Glutamatergic neuron (in vitro differentiated cells): ENCODE results near the gene MAGI3. TPM values are rescaled to one million over a fixed set of nuclear protein-coding genes. Genes with fewer than 3 reads are reported as not detected.

Source experiments
- DNase-seq: peaks from one replicate; pipeline ENCODE4 v3.0.0; 2022
- H3K27ac Mint-ChIP-seq: one replicate; pipeline ENCODE4 v1.8.0; 2020; ENCODE audit warnings: mild to moderate bottlenecking, mixed read lengths, inconsistent platforms; ENCODE audit not compliant: unreplicated experiment
- H3K27me3 Mint-ChIP-seq: one replicate; pipeline ENCODE4 v1.8.0; 2020; ENCODE audit warnings: mild to moderate bottlenecking, moderate library complexity, mixed read lengths, inconsistent platforms; ENCODE audit not compliant: unreplicated experiment
- H3K36me3 Mint-ChIP-seq: one replicate; pipeline ENCODE4 v1.8.0; 2020; ENCODE audit warnings: mild to moderate bottlenecking, mixed read lengths, inconsistent platforms; ENCODE audit not compliant: unreplicated experiment
- H3K4me1 Mint-ChIP-seq: one replicate; pipeline ENCODE4 v1.8.0; 2020; ENCODE audit warnings: mild to moderate bottlenecking, low read depth, mixed read lengths, inconsistent platforms; ENCODE audit not compliant: unreplicated experiment
- H3K4me3 Mint-ChIP-seq: one replicate; pipeline ENCODE4 v1.8.0; 2020; ENCODE audit warnings: mild to moderate bottlenecking, mixed read lengths, inconsistent platforms; ENCODE audit not compliant: unreplicated experiment
- H3K9me3 Mint-ChIP-seq: one replicate; pipeline ENCODE4 v1.8.0; 2020; ENCODE audit warnings: mild to moderate bottlenecking, moderate library complexity, mixed read lengths, inconsistent platforms; ENCODE audit not compliant: unreplicated experiment
- total RNA-seq: library from RNA; stranded (reverse); fragmentation: NEBNext Ultra II Directional; extraction: Animal tissue kit (Norgen Biotek cat#: 25700); gene quantifications from one replicate; pipeline ENCODE4 v1.2.1, GENCODE V29; 2021; ENCODE audit not compliant: unreplicated experiment
- TF ChIP-seq, protein P1 (sequence below): fragments of 200-600 bp; sonication (generic); IDR thresholded peaks from one replicate; pipeline ENCODE4 v1.5.0; 2021; ENCODE audit not compliant: partially characterized antibody, unreplicated experiment

The MAGI3 gene
- total RNA-seq, 1 donor from 2014 or later: 26.3 TPM

DNA sequence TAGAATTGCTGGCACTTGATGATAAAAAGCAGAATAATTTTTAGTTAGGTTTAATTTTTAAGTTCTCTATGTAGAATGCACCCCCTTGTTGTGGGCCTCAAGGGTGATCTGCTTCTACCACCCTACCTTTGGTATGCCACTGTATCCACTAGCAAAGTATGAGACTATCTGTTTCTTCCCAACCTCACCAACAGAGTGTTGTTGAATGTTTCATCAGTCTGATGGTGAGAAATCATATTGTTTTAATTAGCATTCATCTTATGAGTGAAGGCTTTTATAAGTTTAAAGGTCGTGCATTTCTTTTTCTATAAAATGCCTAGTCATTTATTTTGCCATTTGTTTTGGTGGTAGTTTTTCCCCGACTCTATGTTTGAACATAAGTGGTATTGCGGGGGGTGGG, 141.0 kb downstream of the MAGI3 start:
- no peak for DNase-seq
- Mint-ChIP-seq H3K27ac (no peak overlapping the region), H3K27me3 (no peaks in the 10 kb centered on the region), H3K4me3 (no peak overlapping the region), H3K9me3 (no peaks in the 10 kb centered on the region), H3K4me1 (peaks cover 9% of the 10 kb centered on the region), H3K36me3 (peaks cover 4% of the 10 kb centered on the region)
- TF ChIP-seq, protein P1, sequence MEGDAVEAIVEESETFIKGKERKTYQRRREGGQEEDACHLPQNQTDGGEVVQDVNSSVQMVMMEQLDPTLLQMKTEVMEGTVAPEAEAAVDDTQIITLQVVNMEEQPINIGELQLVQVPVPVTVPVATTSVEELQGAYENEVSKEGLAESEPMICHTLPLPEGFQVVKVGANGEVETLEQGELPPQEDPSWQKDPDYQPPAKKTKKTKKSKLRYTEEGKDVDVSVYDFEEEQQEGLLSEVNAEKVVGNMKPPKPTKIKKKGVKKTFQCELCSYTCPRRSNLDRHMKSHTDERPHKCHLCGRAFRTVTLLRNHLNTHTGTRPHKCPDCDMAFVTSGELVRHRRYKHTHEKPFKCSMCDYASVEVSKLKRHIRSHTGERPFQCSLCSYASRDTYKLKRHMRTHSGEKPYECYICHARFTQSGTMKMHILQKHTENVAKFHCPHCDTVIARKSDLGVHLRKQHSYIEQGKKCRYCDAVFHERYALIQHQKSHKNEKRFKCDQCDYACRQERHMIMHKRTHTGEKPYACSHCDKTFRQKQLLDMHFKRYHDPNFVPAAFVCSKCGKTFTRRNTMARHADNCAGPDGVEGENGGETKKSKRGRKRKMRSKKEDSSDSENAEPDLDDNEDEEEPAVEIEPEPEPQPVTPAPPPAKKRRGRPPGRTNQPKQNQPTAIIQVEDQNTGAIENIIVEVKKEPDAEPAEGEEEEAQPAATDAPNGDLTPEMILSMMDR: no peak

DNA sequence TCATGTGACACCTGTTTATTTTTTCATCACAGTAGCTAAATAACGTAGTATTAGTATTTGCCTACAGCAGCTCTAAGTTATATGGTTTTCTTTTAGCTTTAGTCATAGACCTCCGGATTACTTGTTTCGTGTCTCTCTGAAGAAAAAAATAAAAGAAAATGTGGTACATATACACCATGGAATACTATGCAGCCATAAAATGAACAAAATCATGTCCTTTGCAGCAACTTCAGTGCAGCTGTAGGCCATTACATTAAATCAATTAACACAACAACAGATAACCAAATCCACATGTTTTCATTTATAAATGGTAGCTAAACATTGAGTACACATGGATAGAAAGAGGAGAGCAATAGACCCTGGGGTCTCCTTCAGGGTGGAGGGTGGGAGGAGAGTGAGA, 142.7 kb downstream of the MAGI3 start:
- DNase-seq: no peak
- Mint-ChIP-seq H3K36me3 (peaks cover 4% of the 10 kb centered on the region), H3K9me3 (no peaks in the 10 kb centered on the region), H3K4me3 (no peak overlapping the region), H3K27ac (no peak overlapping the region), H3K4me1 (peaks cover 9% of the 10 kb centered on the region), H3K27me3 (no peaks in the 10 kb centered on the region)
- TF ChIP-seq, protein P1: no peak

DNA sequence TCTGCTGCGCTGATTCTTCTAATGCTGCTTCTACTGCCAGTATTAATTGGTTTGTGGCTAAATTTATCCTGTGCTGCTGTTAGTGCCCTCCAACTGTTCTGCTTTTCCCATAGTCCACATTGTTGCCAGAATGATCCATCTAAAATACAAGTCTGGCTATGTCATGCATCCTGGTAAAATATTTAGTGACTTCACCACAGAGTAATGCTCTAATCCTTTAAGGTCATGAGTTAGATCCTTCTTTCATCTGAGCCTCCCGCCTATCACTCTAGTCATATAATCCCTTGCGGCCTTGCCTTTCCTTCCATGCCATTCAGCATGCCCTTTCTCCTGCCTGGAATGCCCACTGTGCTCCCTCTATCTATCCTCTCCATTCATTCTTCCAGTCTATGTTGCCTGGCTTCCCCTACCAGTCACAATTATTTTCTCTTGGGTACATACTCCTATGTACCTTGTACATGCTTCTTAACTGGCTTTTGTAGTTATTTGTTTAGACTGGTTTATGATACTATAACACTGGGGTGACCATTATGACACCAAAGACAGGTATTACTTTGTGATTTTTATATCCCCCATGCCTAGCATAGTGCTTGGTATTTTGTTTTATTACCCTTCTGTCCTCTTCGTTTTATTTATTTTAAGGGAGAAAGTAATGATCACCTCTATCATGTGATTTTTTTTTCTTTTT, 144.0 kb downstream of the MAGI3 start:
- Mint-ChIP-seq H3K4me1 (peaks cover 9% of the 10 kb centered on the region), H3K9me3 (no peaks in the 10 kb centered on the region), H3K36me3 (no peaks in the 10 kb centered on the region), H3K27me3 (no peaks in the 10 kb centered on the region), H3K4me3 (no peak overlapping the region), H3K27ac (no peak overlapping the region)
- no peak for DNase-seq
- TF ChIP-seq, protein P1: no peak

DNA sequence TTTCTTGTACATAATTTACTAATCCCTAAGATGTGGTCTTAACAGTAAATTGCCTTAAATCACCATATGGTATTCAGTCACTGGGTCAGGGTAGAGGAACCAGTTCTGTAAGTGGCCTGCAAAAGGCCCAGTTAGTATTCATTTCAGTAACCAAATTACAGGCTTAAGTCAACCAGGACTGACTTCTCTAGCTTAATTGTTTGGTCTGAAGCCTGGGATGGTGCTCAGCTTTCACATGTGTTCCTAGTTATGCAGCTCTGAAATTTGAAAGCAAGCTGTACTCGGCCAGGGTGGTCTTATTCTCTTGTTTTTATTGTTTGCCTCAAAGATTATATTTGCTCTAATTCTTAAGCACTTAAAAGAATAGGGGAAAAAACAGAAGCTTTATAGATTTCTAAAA, 144.6 kb downstream of the MAGI3 start:
- Mint-ChIP-seq H3K27ac (no peak overlapping the region), H3K4me3 (no peak overlapping the region), H3K4me1 (peaks cover 9% of the 10 kb centered on the region), H3K9me3 (no peaks in the 10 kb centered on the region), H3K27me3 (no peaks in the 10 kb centered on the region), H3K36me3 (no peaks in the 10 kb centered on the region)
- DNase-seq: no peak
- TF ChIP-seq, protein P1: no peak

DNA sequence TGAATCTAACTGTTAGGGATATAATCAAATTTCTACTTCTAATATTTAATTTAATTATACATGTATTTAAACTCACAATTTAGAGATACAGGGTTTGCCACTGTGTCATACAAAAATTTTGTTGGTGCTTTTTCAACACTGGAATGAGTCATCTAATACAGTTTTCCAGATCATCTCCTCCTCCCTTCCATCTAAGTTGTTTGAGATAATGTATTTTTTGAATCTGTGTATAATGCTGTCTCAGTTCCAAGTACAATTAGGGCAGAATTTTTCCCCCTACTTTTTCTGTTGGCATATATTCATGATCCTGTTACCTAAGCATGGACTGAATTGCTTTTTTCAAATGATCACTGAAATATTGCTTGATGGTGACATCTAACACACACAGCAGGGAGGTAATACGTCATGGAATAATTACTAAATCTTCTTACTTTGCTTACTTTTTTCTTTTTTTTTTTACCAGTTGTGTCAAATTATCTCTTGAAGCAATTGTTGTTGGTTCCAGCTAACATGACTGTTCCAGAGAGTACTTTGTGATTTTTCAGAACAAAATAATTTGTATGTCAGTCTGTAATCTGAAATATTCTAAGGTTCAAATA, 146.0 kb downstream of the MAGI3 start:
- DNase-seq: no peak
- H3K9me3 Mint-ChIP-seq: no peaks in the 10 kb centered on the region
- no peaks in the 10 kb centered on the region for H3K27me3 Mint-ChIP-seq
- H3K27ac Mint-ChIP-seq: no peak overlapping the region
- peaks cover 9% of the 10 kb centered on the region for H3K4me1 Mint-ChIP-seq
- no peak overlapping the region for H3K4me3 Mint-ChIP-seq
- no peaks in the 10 kb centered on the region for H3K36me3 Mint-ChIP-seq
- TF ChIP-seq, protein P1: no peak
